Measurements from ENCODE around the gene KREMEN2.

Gene KREMEN2

GRCh38 chr16:2963723-2964474 is at the start of gene KREMEN2:
TSS of gene KREMEN2 (plus strand) at chr16:2964275. CDS start at chr16:2964521, 246 bp downstream.
- Mint-ChIP-seq H3K9me3 (no peaks in the 10 kb centered on the region), H3K4me3 (peak within 1 kb of the TSS; percentile 91 to 96 (median 95)), H3K4me1 (peaks cover 8% of the 10 kb centered on the region), H3K27ac (peak within 1 kb of the TSS; percentile 50 to 84 (median 79)), H3K36me3 (ENCODE audit: low read depth) (no peaks in the 10 kb centered on the region), H3K27me3 (ENCODE audit: low read depth) (peaks cover 44% of the 10 kb centered on the region)
- TF ChIP-seq CTCF (IDR thresholded peaks at IDR 0.05; ENCODE audit: unreplicated experiment in 3 of 3) = peak in 1 of 3 experiments; percentile 30

GRCh38 chr16:2915196-2915929 is 48.7 kb upstream of the KREMEN2 start:
- H3K27ac Mint-ChIP-seq = no peak overlapping the region
- H3K4me1 Mint-ChIP-seq = peaks cover 21% of the 10 kb centered on the region
- no peaks in the 10 kb centered on the region for H3K9me3 Mint-ChIP-seq
- H3K4me3 Mint-ChIP-seq = no peak overlapping the region
- peaks cover 22% of the 10 kb centered on the region for H3K36me3 Mint-ChIP-seq (ENCODE audit: low read depth)
- peaks cover 2% of the 10 kb centered on the region for H3K27me3 Mint-ChIP-seq (ENCODE audit: low read depth)
- TF ChIP-seq CTCF (IDR thresholded peaks at IDR 0.05; ENCODE audit: unreplicated experiment in 3 of 3) = no peak

GRCh38 chr16:2919511-2920255 is 44.4 kb upstream of the KREMEN2 start:
- peak; percentile 90 to 91 (median 90) for TF ChIP-seq CTCF (IDR thresholded peaks at IDR 0.05; ENCODE audit: unreplicated experiment in 3 of 3)
- Mint-ChIP-seq H3K27me3 (ENCODE audit: low read depth) (no peaks in the 10 kb centered on the region), H3K36me3 (ENCODE audit: low read depth) (peaks cover 33% of the 10 kb centered on the region), H3K9me3 (no peaks in the 10 kb centered on the region), H3K4me3 (no peak overlapping the region), H3K4me1 (peaks cover 5% of the 10 kb centered on the region), H3K27ac (no peak overlapping the region)

- H3K9me3 Mint-ChIP-seq = no peaks in the 10 kb centered on the region
These were observed 40.6 kb upstream of the KREMEN2 start for GRCh38 chr16:2923481-2923880.

More at GRCh38 chr16:2923481-2923880, 40.6 kb upstream of the KREMEN2 start:
- Mint-ChIP-seq H3K36me3 (ENCODE audit: low read depth) (peaks cover 25% of the 10 kb centered on the region), H3K27ac (no peak overlapping the region), H3K27me3 (ENCODE audit: low read depth) (no peaks in the 10 kb centered on the region), H3K4me3 (no peak overlapping the region), H3K4me1 (peaks cover 16% of the 10 kb centered on the region)
- no peak for TF ChIP-seq CTCF (IDR thresholded peaks at IDR 0.05; ENCODE audit: unreplicated experiment in 3 of 3)

All from nephron (organoid).